AG04449 (cell line): ENCODE results near the gene C5AR1.
"Not testable (repeated sequence)": the region's sequence is repeated elsewhere in the genome, so short reads cannot be mapped to it uniquely, and the experiment has no call there.

ENCODE experiments used
- CTCF ChIA-PET: fragments of 350-600 bp; formaldehyde crosslinking; extraction: SDS; loops from one replicate; lab custom pipeline; 2021; ENCODE audit warnings: antibody characterized with exemption; lab: Yijun Ruan, JAX
- POLR2A ChIA-PET: fragments of 400-600, 350-600 bp; formaldehyde crosslinking; extraction: SDS; loops from one replicate; lab custom pipeline; 2020; ENCODE audit warnings: antibody characterized with exemption, inconsistent platforms; lab: Yijun Ruan, JAX
- DNase-seq: peaks from one replicate; pipeline ENCODE4 v3.0.0-alpha.2; 2010; ENCODE audit warnings: low read depth, low spot score
- H3K4me3 ChIP-seq: 2 replicates; pipeline ENCODE4 v1.5.1; 2011; ENCODE audit warnings: low read depth, mild to moderate bottlenecking, control low read depth, low read length
- CTCF ChIP-seq: IDR thresholded peaks from one replicate; pipeline ENCODE4 v1.5.1; 2011; ENCODE audit warnings: mild to moderate bottlenecking, moderate library complexity, low read length, control low read depth, inconsistent platforms; ENCODE audit not compliant: insufficient read depth; ENCODE audit errors: missing control alignments

Gene C5AR1

GRCh38 chr19:47330466-47330869 is 20.8 kb downstream of the C5AR1 start:
- TF ChIP-seq CTCF, result no peak
- POLR2A ChIA-PET, result no interaction called here
- no peak overlapping the region for H3K4me3 ChIP-seq
- no peak for DNase-seq
- CTCF ChIA-PET, result interaction anchor here (0.8 to 8.3 kb wide), 5 partner anchors 11 to 61 kb away, joined by 3 to 74 read pairs (median 4); partner anchors contain the start of gene DHX34

- TF ChIP-seq CTCF, result no peak
- CTCF ChIA-PET, result interaction anchor here (8.3 kb wide), 1 partner anchor 17 kb away, joined by 74 read pairs; the partner anchor contains the start of gene DHX34
- H3K4me3 ChIP-seq, result no peak overlapping the region
- POLR2A ChIA-PET, result no interaction called here
- no peak for DNase-seq
These were observed 21.8 kb downstream of the C5AR1 start for GRCh38 chr19:47331490-47331889.

- no peak for TF ChIP-seq CTCF
- POLR2A ChIA-PET, result no interaction called here
- DNase-seq, result no peak
- CTCF ChIA-PET, result interaction anchor here (1.0 to 8.3 kb wide), 2 partner anchors 12 to 16 kb away, joined by 5 to 74 read pairs; partner anchors contain the start of gene DHX34
- H3K4me3 ChIP-seq, result no peak within 1 kb of the TSS
These were observed 22.4 kb downstream of the C5AR1 start, which contains the start of gene C5AR2 for GRCh38 chr19:47331931-47332547. Gene C5AR2 (plus strand): TSS chr19:47332175. CDS start chr19:47340800, 8,625 bp downstream.

- H3K4me3 ChIP-seq, POLR2A ChIA-PET, DNase-seq: not testable (repeated sequence)
- CTCF ChIA-PET, result interaction anchor here (1.6 to 4.6 kb wide), 2 partner anchors 10 to 12 kb away, joined by 7 to 46 read pairs; partner anchors contain the start of gene DHX34
These were observed 27.4 kb downstream of the C5AR1 start for GRCh38 chr19:47336765-47337718.

GRCh38 chr19:47339196-47339880 is 29.7 kb downstream of the C5AR1 start:
- no peak for TF ChIP-seq CTCF
- H3K4me3 ChIP-seq, result no peak overlapping the region
- CTCF ChIA-PET, result interaction anchor here (4.6 kb wide), 1 partner anchor 10 kb away, joined by 46 read pairs; the partner anchor contains the start of gene DHX34
- POLR2A ChIA-PET, result interaction anchor here (0.6 kb wide), 1 partner anchor 18 kb away, joined by 5 read pairs; no protein-coding TSS in a partner anchor
- DNase-seq, result no peak

- no peak for TF ChIP-seq CTCF
- H3K4me3 ChIP-seq, result no peak overlapping the region
- ChIA-PET CTCF (interaction anchor here (4.6 kb wide), 1 partner anchor 8 kb away, joined by 46 read pairs; the partner anchor contains the start of gene DHX34), POLR2A (no interaction called here)
- DNase-seq, result no peak
These were observed 31.0 kb downstream of the C5AR1 start for GRCh38 chr19:47340477-47341208.
